ENCODE data around the gene ACTA1. TPM values are rescaled to one million over a fixed set of nuclear protein-coding genes. Genes with fewer than 3 reads are reported as not detected.

ACTA1 gene
- total RNA-seq (over 10,000 TPM in 5 of 10 donors, 1,000 to 10,000 TPM in 4, 100 to 1,000 TPM in 1; 976 to 17,994 (median 10,145) TPM), polyA plus RNA-seq (1,000 to 10,000 TPM; 2,463 to 2,779 TPM)
- long read RNA-seq, donor 1, transcript ACTA1-202 (7 exons, 1,491 nt) = major isoform, 724 of 850 reads
- long read RNA-seq, donor 1, partial matches to known transcripts = 118 of 850 reads
- long read RNA-seq, donor 1, other reads (novel, unspliced or antisense) = 8 of 850 reads
- long read RNA-seq, donor 2, transcript ACTA1-202 (7 exons, 1,491 nt) = major isoform, 1,689 of 2,356 reads
- long read RNA-seq, donor 2, partial matches to known transcripts = 636 of 2,356 reads
- long read RNA-seq, donor 2, other reads (novel, unspliced or antisense) = 31 of 2,356 reads
- long read RNA-seq, donor 3, transcript ACTA1-202 (7 exons, 1,491 nt) = major isoform, 1,413 of 1,508 reads
- long read RNA-seq, donor 3, partial matches to known transcripts = 89 of 1,508 reads
- long read RNA-seq, donor 3, other reads (novel, unspliced or antisense) = 6 of 1,508 reads

GRCh38 chr1:229434005-229434640, at the start of gene ACTA1:
TSS of gene ACTA1 (minus strand) at chr1:229434094. CDS start at chr1:229433115, 979 bp downstream.
- H3K4me1 ChIP-seq = peaks cover 0 to 39% (median 28%) of the 10 kb centered on the region in 9 donors
- peak within 1 kb of the TSS; percentile 4 to 65 (median 50) for H3K4me3 ChIP-seq
- 1% methylated on average over 51 of the region's 51 CpGs for WGBS, 2 donors
- H3K27ac ChIP-seq = peak within 1 kb of the TSS in 8 of 10 donors; percentile 62 to 99 (median 92)
- peak; percentile 17 to 80 for DNase-seq
- H3K36me3 ChIP-seq = peaks cover 0 to 22% (median 0%) of the 10 kb centered on the region in 9 donors
- H3K27me3 ChIP-seq = peaks cover 15 to 69% (median 59%) of the 10 kb centered on the region in 7 donors
- no peaks in the 10 kb centered on the region for H3K9me3 ChIP-seq
- ATAC-seq = peak; percentile 26 to 79 (median 65)
- intact Hi-C loops (cut with DNase I) = loop anchor here in 1 of 10 donors (10.0 kb wide), 1 partner anchor 139 kb away; no protein-coding TSS in a partner anchor
- TF ChIP-seq CTCF (IDR thresholded peaks at IDR 0.05) = no peak

- ATAC-seq (peak in 1 of 8 donors; percentile 16), DNase-seq (no peak)
- no peak for TF ChIP-seq CTCF (IDR thresholded peaks at IDR 0.05)
- no peaks in the 10 kb centered on the region for H3K27me3 ChIP-seq
- peaks cover 0 to 12% (median 4%) of the 10 kb centered on the region in 9 donors for H3K4me1 ChIP-seq
- H3K27ac ChIP-seq = no peak overlapping the region
- H3K9me3 ChIP-seq = no peaks in the 10 kb centered on the region
- no peak overlapping the region for H3K4me3 ChIP-seq
- WGBS, 2 donors = 95 to 96% methylated on average over 5 of the region's 5 CpGs
- intact Hi-C loops (cut with DNase I) = loop anchor here in 6 of 10 donors (1.0 to 10.0 kb wide), 7 partner anchors 110 to 818 kb away; no protein-coding TSS in a partner anchor
- peaks cover 0 to 98% (median 37%) of the 10 kb centered on the region in 9 donors for H3K36me3 ChIP-seq
These were observed 48.6 kb upstream of the ACTA1 start for GRCh38 chr1:229482511-229482910.

- Histone ChIP-seq H3K36me3 (peaks cover 0 to 97% (median 35%) of the 10 kb centered on the region in 9 donors), H3K27ac (no peak overlapping the region), H3K9me3 (no peaks in the 10 kb centered on the region), H3K27me3 (no peaks in the 10 kb centered on the region), H3K4me3 (no peak overlapping the region), H3K4me1 (peaks cover 0 to 12% (median 4%) of the 10 kb centered on the region in 9 donors)
- ATAC-seq (no peak), DNase-seq (no peak)
- WGBS, 2 donors = 88 to 91% methylated on average over 7 of the region's 7 CpGs
- TF ChIP-seq CTCF (IDR thresholded peaks at IDR 0.05) = no peak
- intact Hi-C loops (cut with DNase I) = loop anchor here in 9 of 10 donors (2.0 to 10.0 kb wide), 7 partner anchors 108 to 816 kb away; no protein-coding TSS in a partner anchor
These were observed 46.6 kb upstream of the ACTA1 start for GRCh38 chr1:229480495-229480894.

Measured in heart right ventricle (tissue), 16 donors.